Duodenal mucosa (tissue), 2 donors: ENCODE measurements around the gene ZFPM1.

ENCODE experiments used
- H3K27ac ChIP-seq: one replicate; pipeline ENCODE4 v1.7.0; 2013; ENCODE audit warnings: low read depth, low read length
- H3K27me3 ChIP-seq, 2 donors: one replicate each; pipeline ENCODE4 v1.7.0; 2013; ENCODE audit warnings: low read length in 2 of 2, control low read depth in 1 of 2; ENCODE audit not compliant: insufficient read depth in 2 of 2, control insufficient read depth in 1 of 2
- H3K36me3 ChIP-seq, 2 donors: one replicate each; pipeline ENCODE4 v1.7.0; 2013; ENCODE audit warnings: low read length in 2 of 2, control low read depth in 1 of 2; ENCODE audit not compliant: insufficient read depth in 2 of 2, control insufficient read depth in 1 of 2
- H3K4me1 ChIP-seq, 2 donors: one replicate each; pipeline ENCODE4 v1.7.0; 2013; ENCODE audit warnings: low read length in 2 of 2, control low read depth in 1 of 2; ENCODE audit not compliant: insufficient read depth in 2 of 2, control insufficient read depth in 1 of 2
- H3K4me3 ChIP-seq, 2 donors: one replicate each; pipeline ENCODE4 v1.7.0; 2013; ENCODE audit warnings: low read length in 2 of 2, low read depth in 1 of 2
- H3K9ac ChIP-seq, 2 donors: one replicate each; pipeline ENCODE4 v1.7.0; 2013; ENCODE audit warnings: low read length in 2 of 2, low read depth in 1 of 2
- H3K9me3 ChIP-seq, 2 donors: one replicate each; pipeline ENCODE4 v1.7.0; 2013; ENCODE audit warnings: low read length in 2 of 2, control low read depth in 1 of 2; ENCODE audit not compliant: control insufficient read depth in 1 of 2

ZFPM1 gene

DNA sequence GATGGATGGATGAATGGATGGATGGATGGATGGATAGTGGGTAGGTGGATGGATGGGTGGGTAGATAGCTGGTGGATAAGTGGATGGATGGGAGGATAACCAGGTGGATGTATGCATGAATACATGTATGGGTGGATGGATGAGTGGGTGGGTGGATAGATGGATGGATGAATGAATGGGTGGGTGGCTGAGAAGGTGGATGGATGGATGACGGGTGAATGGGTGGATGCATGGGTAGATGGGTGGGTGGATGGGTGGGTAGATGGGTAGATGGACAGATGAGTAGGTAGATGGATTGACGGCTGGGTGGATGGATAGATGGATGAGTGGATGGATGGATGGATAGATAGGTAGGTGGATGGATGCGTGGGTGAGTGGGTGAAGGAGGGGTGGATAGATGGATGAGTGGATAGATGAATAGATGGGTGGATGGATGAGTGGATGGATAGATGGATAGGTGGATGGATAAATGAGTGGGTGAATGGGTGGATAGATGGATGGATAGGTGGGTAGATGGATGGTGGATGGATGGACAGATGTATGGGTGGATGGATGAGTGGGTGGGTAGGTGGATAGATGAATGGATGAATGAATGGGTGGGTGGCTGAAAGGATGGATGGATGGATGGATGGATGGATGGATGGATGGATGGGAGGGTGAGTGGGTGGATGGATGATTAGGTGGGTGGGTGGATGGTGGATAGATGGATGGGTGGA lies 67.0 kb downstream of the ZFPM1 start:
- Histone ChIP-seq H3K9me3 (no peaks in the 10 kb centered on the region), H3K4me1 (peaks cover 10 to 17% of the 10 kb centered on the region in 2 donors), H3K36me3 (peaks cover 10 to 22% of the 10 kb centered on the region in 2 donors), H3K27me3 (no peaks in the 10 kb centered on the region), H3K27ac (no peak overlapping the region), H3K4me3 (no peak overlapping the region), H3K9ac (no peak overlapping the region)

- Histone ChIP-seq H3K4me3 (no peak overlapping the region), H3K9ac (no peak overlapping the region), H3K4me1 (peaks cover 25 to 33% of the 10 kb centered on the region in 2 donors), H3K27ac (no peak overlapping the region), H3K27me3 (no peaks in the 10 kb centered on the region), H3K36me3 (peaks cover 4 to 12% of the 10 kb centered on the region in 2 donors), H3K9me3 (no peaks in the 10 kb centered on the region)
These were observed 68.6 kb downstream of the ZFPM1 start for GRCh38 chr16:88521674-88522073.

GRCh38 chr16:88522276-88522949 lies 69.3 kb downstream of the ZFPM1 start:
- H3K4me1 ChIP-seq = peaks cover 31 to 40% of the 10 kb centered on the region in 2 donors
- H3K9ac ChIP-seq = no peak overlapping the region
- H3K27me3 ChIP-seq = no peaks in the 10 kb centered on the region
- H3K9me3 ChIP-seq = no peaks in the 10 kb centered on the region
- no peak overlapping the region for H3K4me3 ChIP-seq
- no peak overlapping the region for H3K27ac ChIP-seq
- H3K36me3 ChIP-seq = peaks cover 4 to 12% of the 10 kb centered on the region in 2 donors

- peaks cover 4 to 18% of the 10 kb centered on the region in 2 donors for H3K36me3 ChIP-seq
- no peaks in the 10 kb centered on the region for H3K9me3 ChIP-seq
- H3K9ac ChIP-seq = no peak overlapping the region
- H3K4me3 ChIP-seq = no peak overlapping the region
- no peaks in the 10 kb centered on the region for H3K27me3 ChIP-seq
- peaks cover 31 to 40% of the 10 kb centered on the region in 2 donors for H3K4me1 ChIP-seq
- no peak overlapping the region for H3K27ac ChIP-seq
These were observed 70.5 kb downstream of the ZFPM1 start for GRCh38 chr16:88523309-88524161.

DNA sequence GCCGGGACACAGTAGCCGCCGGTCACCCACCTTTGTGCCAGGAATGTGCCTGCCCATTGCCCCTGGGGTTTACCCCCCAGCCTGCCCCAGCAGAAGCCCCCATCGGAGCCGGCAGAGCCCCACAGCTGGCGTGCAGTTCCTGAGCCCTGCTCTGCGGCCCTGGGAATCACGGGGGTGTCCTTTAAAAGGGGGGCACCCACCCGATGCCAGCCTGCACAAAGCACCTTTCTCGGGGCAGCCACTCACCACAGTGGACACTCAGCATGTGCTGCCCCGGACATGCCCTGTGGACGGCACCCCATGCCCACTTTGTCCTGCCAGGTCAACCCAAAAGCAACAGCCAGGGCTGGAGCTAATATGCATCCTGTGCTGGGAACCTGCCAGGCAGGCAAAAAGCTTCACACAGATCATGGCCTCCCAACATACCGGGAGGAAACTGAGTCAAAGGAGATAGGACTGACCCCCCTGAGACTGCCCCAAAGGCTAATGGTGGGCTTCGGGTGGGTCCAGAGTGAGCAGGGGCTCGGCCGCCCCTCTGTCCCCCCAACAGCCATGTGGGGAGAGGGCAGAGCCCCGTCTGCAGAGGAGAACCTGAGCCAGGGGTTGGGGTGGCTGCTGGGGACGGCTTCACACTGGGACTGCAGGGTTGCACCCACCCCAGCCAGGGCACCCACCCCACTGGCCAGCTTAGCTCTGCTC lies 71.3 kb downstream of the ZFPM1 start:
- Histone ChIP-seq H3K36me3 (peaks cover 11 to 26% of the 10 kb centered on the region in 2 donors), H3K9ac (no peak overlapping the region), H3K4me1 (peaks cover 31 to 40% of the 10 kb centered on the region in 2 donors), H3K9me3 (no peaks in the 10 kb centered on the region), H3K27me3 (no peaks in the 10 kb centered on the region), H3K4me3 (no peak overlapping the region), H3K27ac (peak overlapping the region; percentile 47)

- Histone ChIP-seq H3K9me3 (no peaks in the 10 kb centered on the region), H3K4me1 (peaks cover 31 to 40% of the 10 kb centered on the region in 2 donors), H3K27ac (peak overlapping the region; percentile 47), H3K36me3 (peaks cover 13 to 33% of the 10 kb centered on the region in 2 donors), H3K27me3 (no peaks in the 10 kb centered on the region), H3K4me3 (no peak overlapping the region), H3K9ac (peak overlapping the region; percentile 15 to 38)
These were observed 72.0 kb downstream of the ZFPM1 start for GRCh38 chr16:88524973-88525662.

DNA sequence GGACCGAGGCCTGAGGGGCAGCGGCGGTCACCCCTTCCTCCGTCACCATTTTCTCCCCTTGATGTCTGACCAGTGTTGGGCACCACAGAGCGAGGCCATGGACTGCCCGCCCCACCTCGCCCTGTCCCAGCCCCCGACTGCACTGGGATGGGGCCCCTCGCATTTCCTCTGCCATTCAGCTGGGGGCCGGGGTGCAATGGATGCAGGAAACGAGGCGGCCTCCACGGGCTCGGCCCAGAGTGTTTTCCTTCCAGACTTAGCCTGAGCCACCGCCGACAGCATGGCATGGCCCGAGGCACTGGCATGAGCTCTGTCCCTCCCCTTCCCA lies 72.5 kb downstream of the ZFPM1 start:
- Histone ChIP-seq H3K36me3 (peaks cover 13 to 38% of the 10 kb centered on the region in 2 donors), H3K9ac (peak overlapping the region; percentile 15 to 38), H3K4me1 (peaks cover 31 to 40% of the 10 kb centered on the region in 2 donors), H3K9me3 (no peaks in the 10 kb centered on the region), H3K27me3 (no peaks in the 10 kb centered on the region), H3K4me3 (no peak overlapping the region), H3K27ac (no peak overlapping the region)

GRCh38 chr16:88526008-88526905 lies 73.2 kb downstream of the ZFPM1 start:
- Histone ChIP-seq H3K9me3 (no peaks in the 10 kb centered on the region), H3K36me3 (peaks cover 15 to 41% of the 10 kb centered on the region in 2 donors), H3K27ac (no peak overlapping the region), H3K27me3 (no peaks in the 10 kb centered on the region), H3K4me1 (peaks cover 31 to 40% of the 10 kb centered on the region in 2 donors), H3K4me3 (no peak overlapping the region), H3K9ac (peak overlapping the region; percentile 15 to 38)

DNA sequence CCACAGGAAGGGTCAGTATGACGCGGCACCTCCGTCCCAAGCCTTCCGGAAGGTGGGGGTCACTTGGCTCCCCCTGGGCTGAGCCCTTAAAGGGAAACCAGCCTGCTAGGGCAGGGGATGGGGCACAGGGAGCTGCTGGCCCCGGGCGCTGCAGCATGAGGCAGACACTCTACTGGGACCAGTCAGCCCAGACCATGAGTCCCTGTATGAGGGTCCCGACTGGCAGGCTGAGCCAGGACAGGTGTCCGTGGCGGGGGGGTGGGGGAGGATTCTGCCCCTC lies 73.8 kb downstream of the ZFPM1 start:
- peaks cover 17 to 41% of the 10 kb centered on the region in 2 donors for H3K36me3 ChIP-seq
- no peaks in the 10 kb centered on the region for H3K27me3 ChIP-seq
- H3K9me3 ChIP-seq = no peaks in the 10 kb centered on the region
- peaks cover 31 to 40% of the 10 kb centered on the region in 2 donors for H3K4me1 ChIP-seq
- H3K4me3 ChIP-seq = no peak overlapping the region
- no peak overlapping the region for H3K27ac ChIP-seq
- no peak overlapping the region for H3K9ac ChIP-seq
